Measurements from ENCODE around the gene CNGA4.

Gene CNGA4

GRCh38 chr11:6229911-6230310, 9.0 kb upstream of the CNGA4 start:
- Histone ChIP-seq H3K27ac (no peak overlapping the region), H3K9ac (ENCODE audit: insufficient read length) (no peak overlapping the region), H3K4me3 (no peak overlapping the region), H3K9me3 (ENCODE audit: low read depth, low read length) (no peaks in the 10 kb centered on the region), H3K36me3 (ENCODE audit: insufficient read depth, low read length) (no peaks in the 10 kb centered on the region)
- DNase-seq (ENCODE audit: low read depth, low spot score): no peak
- TF ChIP-seq POLR2AphosphoS5 (IDR thresholded peaks at IDR 0.05; ENCODE audit: borderline replicate concordance, low read depth, low read length) (no peak), FOXP2 (optimal IDR thresholded peaks at IDR 0.05; ENCODE audit: control extremely low read depth, extremely low read length, insufficient read depth) (no peak), EZH2 (IDR thresholded peaks at IDR 0.05) (no peak)

GRCh38 chr11:6232899-6233298, 6.0 kb upstream of the CNGA4 start:
- no peak overlapping the region for H3K9ac ChIP-seq (ENCODE audit: insufficient read length)
- no peak overlapping the region for H3K27ac ChIP-seq
- TF ChIP-seq POLR2AphosphoS5 (IDR thresholded peaks at IDR 0.05; ENCODE audit: borderline replicate concordance, low read depth, low read length) (no peak), EZH2 (IDR thresholded peaks at IDR 0.05) (no peak), FOXP2 (optimal IDR thresholded peaks at IDR 0.05; ENCODE audit: control extremely low read depth, extremely low read length, insufficient read depth) (no peak)
- no peak for DNase-seq (ENCODE audit: low read depth, low spot score)
- H3K4me3 ChIP-seq: no peak overlapping the region
- H3K36me3 ChIP-seq (ENCODE audit: insufficient read depth, low read length): no peaks in the 10 kb centered on the region
- no peaks in the 10 kb centered on the region for H3K9me3 ChIP-seq (ENCODE audit: low read depth, low read length)

- Histone ChIP-seq H3K36me3 (ENCODE audit: insufficient read depth, low read length) (no peaks in the 10 kb centered on the region), H3K27ac (no peak overlapping the region), H3K4me3 (peak overlapping the region; percentile 97), H3K9ac (ENCODE audit: insufficient read length) (peak overlapping the region; percentile 88), H3K9me3 (ENCODE audit: low read depth, low read length) (no peaks in the 10 kb centered on the region)
- DNase-seq (ENCODE audit: low read depth, low spot score): no peak
- TF ChIP-seq FOXP2 (optimal IDR thresholded peaks at IDR 0.05; ENCODE audit: control extremely low read depth, extremely low read length, insufficient read depth) (no peak), POLR2AphosphoS5 (IDR thresholded peaks at IDR 0.05; ENCODE audit: borderline replicate concordance, low read depth, low read length) (no peak), EZH2 (IDR thresholded peaks at IDR 0.05) (no peak)
Observed at GRCh38 chr11:6233984-6234386, 4.9 kb upstream of the CNGA4 start.

- Histone ChIP-seq H3K36me3 (ENCODE audit: insufficient read depth, low read length) (no peaks in the 10 kb centered on the region), H3K9ac (ENCODE audit: insufficient read length) (peak within 1 kb of the TSS; percentile 88), H3K4me3 (peak within 1 kb of the TSS; percentile 97), H3K27ac (no peak within 1 kb of the TSS), H3K9me3 (ENCODE audit: low read depth, low read length) (no peaks in the 10 kb centered on the region)
- TF ChIP-seq POLR2AphosphoS5 (IDR thresholded peaks at IDR 0.05; ENCODE audit: borderline replicate concordance, low read depth, low read length) (peak; percentile 76), FOXP2 (optimal IDR thresholded peaks at IDR 0.05; ENCODE audit: control extremely low read depth, extremely low read length, insufficient read depth) (no peak), EZH2 (IDR thresholded peaks at IDR 0.05) (no peak)
- peak; percentile 95 for DNase-seq (ENCODE audit: low read depth, low spot score)
Observed at GRCh38 chr11:6234387-6235107, 4.3 kb upstream of the CNGA4 start, which contains the start of gene FHIP1B. Gene FHIP1B (minus strand): TSS chr11:6234636. CDS start chr11:6224516, 10,120 bp downstream.

GRCh38 chr11:6237266-6237665, 1.6 kb upstream of the CNGA4 start:
- DNase-seq (ENCODE audit: low read depth, low spot score): no peak
- TF ChIP-seq POLR2AphosphoS5 (IDR thresholded peaks at IDR 0.05; ENCODE audit: borderline replicate concordance, low read depth, low read length): no peak

GRCh38 chr11:6237761-6238302, 1.1 kb upstream of the CNGA4 start:
- no peak for DNase-seq (ENCODE audit: low read depth, low spot score)
- no peak for TF ChIP-seq POLR2AphosphoS5 (IDR thresholded peaks at IDR 0.05; ENCODE audit: borderline replicate concordance, low read depth, low read length)
- no peak for TF ChIP-seq EZH2 (IDR thresholded peaks at IDR 0.05)
- TF ChIP-seq FOXP2 (optimal IDR thresholded peaks at IDR 0.05; ENCODE audit: control extremely low read depth, extremely low read length, insufficient read depth): no peak

More at GRCh38 chr11:6237266-6237665, 1.6 kb upstream of the CNGA4 start:
- Histone ChIP-seq H3K9me3 (ENCODE audit: low read depth, low read length) (no peaks in the 10 kb centered on the region), H3K4me3 (no peak overlapping the region), H3K9ac (ENCODE audit: insufficient read length) (no peak overlapping the region), H3K36me3 (ENCODE audit: insufficient read depth, low read length) (no peaks in the 10 kb centered on the region), H3K27ac (no peak overlapping the region)

GRCh38 chr11:6240139-6240538, 1.2 kb downstream of the CNGA4 start:
- Histone ChIP-seq H3K27ac (no peak overlapping the region), H3K9ac (ENCODE audit: insufficient read length) (no peak overlapping the region), H3K4me3 (no peak overlapping the region), H3K36me3 (ENCODE audit: insufficient read depth, low read length) (no peaks in the 10 kb centered on the region), H3K9me3 (ENCODE audit: low read depth, low read length) (no peaks in the 10 kb centered on the region)
- DNase-seq (ENCODE audit: low read depth, low spot score): no peak
- TF ChIP-seq POLR2AphosphoS5 (IDR thresholded peaks at IDR 0.05; ENCODE audit: borderline replicate concordance, low read depth, low read length) (no peak), FOXP2 (optimal IDR thresholded peaks at IDR 0.05; ENCODE audit: control extremely low read depth, extremely low read length, insufficient read depth) (no peak), EZH2 (IDR thresholded peaks at IDR 0.05) (no peak)

More at GRCh38 chr11:6237761-6238302, 1.1 kb upstream of the CNGA4 start:
- no peak overlapping the region for H3K4me3 ChIP-seq
- no peaks in the 10 kb centered on the region for H3K36me3 ChIP-seq (ENCODE audit: insufficient read depth, low read length)
- H3K27ac ChIP-seq: no peak overlapping the region
- H3K9me3 ChIP-seq (ENCODE audit: low read depth, low read length): no peaks in the 10 kb centered on the region
- H3K9ac ChIP-seq (ENCODE audit: insufficient read length): no peak overlapping the region

GRCh38 chr11:6240781-6241180, 1.9 kb downstream of the CNGA4 start:
- Histone ChIP-seq H3K4me3 (no peak overlapping the region), H3K9me3 (ENCODE audit: low read depth, low read length) (no peaks in the 10 kb centered on the region), H3K36me3 (ENCODE audit: insufficient read depth, low read length) (no peaks in the 10 kb centered on the region), H3K9ac (ENCODE audit: insufficient read length) (no peak overlapping the region), H3K27ac (no peak overlapping the region)
- no peak for TF ChIP-seq POLR2AphosphoS5 (IDR thresholded peaks at IDR 0.05; ENCODE audit: borderline replicate concordance, low read depth, low read length)
- no peak for TF ChIP-seq EZH2 (IDR thresholded peaks at IDR 0.05)
- no peak for TF ChIP-seq FOXP2 (optimal IDR thresholded peaks at IDR 0.05; ENCODE audit: control extremely low read depth, extremely low read length, insufficient read depth)
- DNase-seq (ENCODE audit: low read depth, low spot score): no peak
